DND-41 (cell line): Measurements from ENCODE around the gene DPY19L1.
"Not testable (repeated sequence)": the region's sequence is repeated elsewhere in the genome, so short reads cannot be mapped to it uniquely, and the experiment has no call there.

Experiments used
- ATAC-seq: fragments of 200-7000 bp; cut with Tn5 transposase; 3 replicates; pipeline ENCODE4 v1.9.1; 2021; ENCODE audit warnings: low read depth; ENCODE audit not compliant: insufficient read depth
- DNase-seq: peaks from one replicate; pipeline ENCODE4 v3.0.0-alpha.2; 2020
- H2AFZ ChIP-seq: 2 replicates; pipeline ENCODE4 v1.6.0; 2012; ENCODE audit warnings: low read depth, low read length
- H3K27ac ChIP-seq: 2 replicates; pipeline ENCODE4 v1.5.1; 2012; ENCODE audit warnings: low read length, inconsistent platforms
- H3K27me3 ChIP-seq: fragments of 200-600 bp; sonication (generic); 2 replicates; pipeline ENCODE4 v1.6.0; 2012; ENCODE audit warnings: low read length, mild to moderate bottlenecking, inconsistent platforms; ENCODE audit not compliant: insufficient read depth, poor library complexity
- H3K36me3 ChIP-seq: 2 replicates; pipeline ENCODE4 v1.5.1; 2012; ENCODE audit warnings: low read length, inconsistent platforms; ENCODE audit not compliant: insufficient read depth
- H3K4me1 ChIP-seq: 2 replicates; pipeline ENCODE4 v1.5.1; 2012; ENCODE audit warnings: mild to moderate bottlenecking, low read length; ENCODE audit not compliant: insufficient read depth
- H3K4me2 ChIP-seq: 2 replicates; pipeline ENCODE4 v1.6.0; 2012; ENCODE audit warnings: mild to moderate bottlenecking, moderate library complexity, low read length, inconsistent platforms; ENCODE audit not compliant: insufficient read depth
- H3K4me3 ChIP-seq, 2 experiments: fragments of 200-600 bp in 1 of 2; shearing (Covaris generic) in 1 of 2; 2 replicates each; pipeline ENCODE4 v1.5.1; 2012 to 2016; ENCODE audit warnings: inconsistent platforms in 2 of 2, low read length in 2 of 2, mild to moderate bottlenecking in 2 of 2, low read depth in 1 of 2, moderate library complexity in 1 of 2
- H3K79me2 ChIP-seq: 2 replicates; pipeline ENCODE4 v1.6.0; 2012; ENCODE audit warnings: low read length, inconsistent platforms; ENCODE audit not compliant: insufficient read depth
- H3K9ac ChIP-seq: 2 replicates; pipeline ENCODE4 v1.6.0; 2012; ENCODE audit warnings: low read depth, mild to moderate bottlenecking, inconsistent platforms, low read length, moderate library complexity
- H3K9me3 ChIP-seq: 2 replicates; pipeline ENCODE4 v1.5.1; 2012; ENCODE audit warnings: low read length, moderate library complexity, mild to moderate bottlenecking, inconsistent platforms; ENCODE audit not compliant: insufficient read depth, severe bottlenecking
- H4K20me1 ChIP-seq: 2 replicates; pipeline ENCODE4 v1.6.0; 2012; ENCODE audit warnings: low read length; ENCODE audit not compliant: insufficient read depth
- EZH2 ChIP-seq: IDR thresholded peaks from 3 replicates; pipeline ENCODE4 v1.6.1; 2012; ENCODE audit warnings: borderline replicate concordance, low read depth, mild to moderate bottlenecking, moderate library complexity, low read length, inconsistent platforms; ENCODE audit not compliant: severe bottlenecking
- TF ChIP-seq, protein P1 (sequence below): IDR thresholded peaks from 2 replicates; pipeline ENCODE4 v1.5.1; 2012; ENCODE audit warnings: borderline replicate concordance, low read length, moderate library complexity, mild to moderate bottlenecking; ENCODE audit not compliant: poor library complexity, severe bottlenecking; ENCODE audit errors: extremely low read depth

Gene DPY19L1

DNA sequence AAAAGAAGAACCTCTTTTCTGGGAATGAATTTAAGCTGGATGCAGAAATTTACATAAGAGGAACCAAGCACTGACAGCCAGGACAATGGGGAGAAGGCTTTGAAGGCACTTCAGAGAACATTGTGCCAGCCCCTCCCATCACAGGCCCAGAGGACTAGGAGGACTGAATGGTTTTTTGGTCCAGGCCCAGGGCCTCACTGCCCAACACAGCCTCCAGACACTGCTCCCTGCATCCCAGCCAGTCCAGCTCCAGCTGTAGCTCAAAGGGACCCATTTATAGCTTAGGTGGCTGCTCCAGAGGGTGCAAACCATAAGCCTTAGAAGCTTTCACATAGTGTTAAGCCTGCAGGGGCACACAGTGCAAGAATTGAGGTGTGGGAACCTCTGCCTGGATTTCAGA lies 142.1 kb downstream of the DPY19L1 start:
- H3K27me3 ChIP-seq = no peaks in the 10 kb centered on the region
- no peak overlapping the region for H3K4me2 ChIP-seq
- DNase-seq (no peak), ATAC-seq (no peak)
- TF ChIP-seq EZH2 = no peak
- TF ChIP-seq, protein P1, sequence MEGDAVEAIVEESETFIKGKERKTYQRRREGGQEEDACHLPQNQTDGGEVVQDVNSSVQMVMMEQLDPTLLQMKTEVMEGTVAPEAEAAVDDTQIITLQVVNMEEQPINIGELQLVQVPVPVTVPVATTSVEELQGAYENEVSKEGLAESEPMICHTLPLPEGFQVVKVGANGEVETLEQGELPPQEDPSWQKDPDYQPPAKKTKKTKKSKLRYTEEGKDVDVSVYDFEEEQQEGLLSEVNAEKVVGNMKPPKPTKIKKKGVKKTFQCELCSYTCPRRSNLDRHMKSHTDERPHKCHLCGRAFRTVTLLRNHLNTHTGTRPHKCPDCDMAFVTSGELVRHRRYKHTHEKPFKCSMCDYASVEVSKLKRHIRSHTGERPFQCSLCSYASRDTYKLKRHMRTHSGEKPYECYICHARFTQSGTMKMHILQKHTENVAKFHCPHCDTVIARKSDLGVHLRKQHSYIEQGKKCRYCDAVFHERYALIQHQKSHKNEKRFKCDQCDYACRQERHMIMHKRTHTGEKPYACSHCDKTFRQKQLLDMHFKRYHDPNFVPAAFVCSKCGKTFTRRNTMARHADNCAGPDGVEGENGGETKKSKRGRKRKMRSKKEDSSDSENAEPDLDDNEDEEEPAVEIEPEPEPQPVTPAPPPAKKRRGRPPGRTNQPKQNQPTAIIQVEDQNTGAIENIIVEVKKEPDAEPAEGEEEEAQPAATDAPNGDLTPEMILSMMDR = no peak
- H3K27ac ChIP-seq = no peak overlapping the region
- no peak overlapping the region for H2AFZ ChIP-seq
- no peak overlapping the region for H3K4me3 ChIP-seq
- no peak overlapping the region for H3K9ac ChIP-seq
- no peaks in the 10 kb centered on the region for H4K20me1 ChIP-seq
- no peaks in the 10 kb centered on the region for H3K36me3 ChIP-seq
- H3K9me3 ChIP-seq = peaks cover 6% of the 10 kb centered on the region
- no peaks in the 10 kb centered on the region for H3K79me2 ChIP-seq
- H3K4me1 ChIP-seq = no peaks in the 10 kb centered on the region

DNA sequence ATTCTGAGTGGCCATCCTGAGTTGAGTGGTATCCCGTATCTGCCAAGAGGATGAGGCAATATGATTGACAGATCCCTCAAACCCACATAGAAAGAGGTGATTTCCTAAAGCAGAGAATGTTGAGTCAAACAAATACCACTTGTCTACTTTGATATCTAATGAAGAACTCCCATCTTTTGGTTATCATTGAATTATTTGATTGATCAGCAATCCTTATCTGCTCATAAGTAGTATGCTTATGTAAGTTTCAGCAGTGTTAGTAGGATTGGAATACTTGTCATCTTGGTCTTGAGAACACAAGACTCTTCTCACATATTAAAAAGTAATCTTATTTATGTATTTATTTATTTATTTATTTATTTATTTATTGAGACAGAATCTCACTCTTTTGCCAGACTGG lies 147.3 kb downstream of the DPY19L1 start:
- Histone ChIP-seq H3K27me3 (no peaks in the 10 kb centered on the region), H3K36me3 (no peaks in the 10 kb centered on the region), H3K4me3 (no peak overlapping the region), H3K9me3 (no peaks in the 10 kb centered on the region), H3K27ac (no peak overlapping the region), H3K4me2 (no peak overlapping the region), H3K4me1 (no peaks in the 10 kb centered on the region), H2AFZ (no peak overlapping the region), H3K79me2 (no peaks in the 10 kb centered on the region), H3K9ac (no peak overlapping the region), H4K20me1 (no peaks in the 10 kb centered on the region)
- TF ChIP-seq EZH2 = no peak
- TF ChIP-seq, protein P1 = no peak
- DNase-seq (no peak), ATAC-seq (no peak)

DNA sequence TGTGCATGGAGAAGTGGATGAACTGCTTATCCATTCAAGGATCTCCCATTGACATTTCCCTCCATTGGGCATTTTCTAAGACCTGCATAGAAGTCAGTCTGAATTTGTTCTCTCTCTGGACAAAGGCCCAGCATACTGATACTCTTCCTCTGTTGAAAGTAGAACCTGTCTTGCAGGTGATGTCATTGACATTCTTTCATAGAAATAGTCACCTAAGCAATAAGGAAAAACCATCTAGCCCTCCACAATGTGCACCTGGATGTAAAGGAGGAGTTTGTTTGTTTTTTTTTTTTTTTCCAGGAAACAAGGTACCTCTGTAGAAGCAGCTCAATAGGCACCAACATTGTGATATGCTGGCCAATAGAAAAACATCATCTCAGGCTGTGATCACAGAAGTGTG lies 150.4 kb downstream of the DPY19L1 start:
- Histone ChIP-seq H3K27ac (no peak overlapping the region), H3K4me3 (no peak overlapping the region), H4K20me1 (no peaks in the 10 kb centered on the region), H3K4me1 (no peaks in the 10 kb centered on the region), H3K4me2 (no peak overlapping the region), H3K9ac (no peak overlapping the region), H3K36me3 (no peaks in the 10 kb centered on the region), H3K9me3 (no peaks in the 10 kb centered on the region), H3K79me2 (no peaks in the 10 kb centered on the region), H2AFZ (no peak overlapping the region), H3K27me3 (no peaks in the 10 kb centered on the region)
- TF ChIP-seq, protein P1 = no peak
- TF ChIP-seq EZH2 = no peak
- DNase-seq (no peak), ATAC-seq (no peak)

DNA sequence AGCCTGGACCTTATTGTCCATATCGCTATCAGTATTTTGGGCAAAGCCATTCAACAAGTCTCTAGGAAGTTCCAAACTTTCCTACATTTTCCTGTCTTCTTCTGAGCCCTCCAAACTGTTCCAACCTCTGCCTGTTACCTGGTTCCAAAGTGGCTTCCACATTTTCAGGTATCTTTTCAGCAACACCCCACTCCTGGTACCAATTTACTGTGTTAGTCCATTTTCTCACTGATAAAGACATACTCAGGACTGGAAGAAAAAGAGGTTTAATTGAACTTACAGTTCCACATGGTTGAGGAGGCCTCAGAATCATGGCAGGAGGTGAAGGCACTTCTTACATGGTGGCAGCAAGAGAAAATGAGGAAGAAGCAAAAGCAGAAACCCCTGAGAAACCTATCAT lies 153.4 kb downstream of the DPY19L1 start:
- not testable (repeated sequence) for H3K9ac ChIP-seq, ATAC-seq

More for the DNA sequence above, 153.4 kb downstream of the DPY19L1 start:
- H3K27ac ChIP-seq, H3K9me3 ChIP-seq, H4K20me1 ChIP-seq, H3K4me1 ChIP-seq, H3K4me3 ChIP-seq, H3K4me2 ChIP-seq, H3K27me3 ChIP-seq, H3K36me3 ChIP-seq, H2AFZ ChIP-seq, H3K79me2 ChIP-seq, DNase-seq: not testable (repeated sequence)
